D721Med (cell line): ENCODE measurements around the gene ADAMTSL1.

Source experiments
- DNase-seq: peaks from one replicate; pipeline ENCODE4 v3.0.0; 2011; ENCODE audit warnings: low spot score; ENCODE audit not compliant: insufficient read length
- FAIRE-seq: peaks from 2 replicates; lab custom pipeline; 2011; peaks lifted over from hg19 to GRCh38; lab: Jason Lieb, UNC
- TF ChIP-seq, protein P1 (sequence below): IDR thresholded peaks from 2 replicates; pipeline ENCODE4 v1.5.1; 2012; ENCODE audit warnings: mild to moderate bottlenecking, control low read depth; ENCODE audit not compliant: insufficient read depth; ENCODE audit errors: missing control alignments

Gene ADAMTSL1

GRCh38 chr9:18608371-18608770 is 134.4 kb downstream of the ADAMTSL1 start:
- TF ChIP-seq, protein P1, sequence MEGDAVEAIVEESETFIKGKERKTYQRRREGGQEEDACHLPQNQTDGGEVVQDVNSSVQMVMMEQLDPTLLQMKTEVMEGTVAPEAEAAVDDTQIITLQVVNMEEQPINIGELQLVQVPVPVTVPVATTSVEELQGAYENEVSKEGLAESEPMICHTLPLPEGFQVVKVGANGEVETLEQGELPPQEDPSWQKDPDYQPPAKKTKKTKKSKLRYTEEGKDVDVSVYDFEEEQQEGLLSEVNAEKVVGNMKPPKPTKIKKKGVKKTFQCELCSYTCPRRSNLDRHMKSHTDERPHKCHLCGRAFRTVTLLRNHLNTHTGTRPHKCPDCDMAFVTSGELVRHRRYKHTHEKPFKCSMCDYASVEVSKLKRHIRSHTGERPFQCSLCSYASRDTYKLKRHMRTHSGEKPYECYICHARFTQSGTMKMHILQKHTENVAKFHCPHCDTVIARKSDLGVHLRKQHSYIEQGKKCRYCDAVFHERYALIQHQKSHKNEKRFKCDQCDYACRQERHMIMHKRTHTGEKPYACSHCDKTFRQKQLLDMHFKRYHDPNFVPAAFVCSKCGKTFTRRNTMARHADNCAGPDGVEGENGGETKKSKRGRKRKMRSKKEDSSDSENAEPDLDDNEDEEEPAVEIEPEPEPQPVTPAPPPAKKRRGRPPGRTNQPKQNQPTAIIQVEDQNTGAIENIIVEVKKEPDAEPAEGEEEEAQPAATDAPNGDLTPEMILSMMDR, result no peak
- DNase-seq, result no peak
- FAIRE-seq, result no peak

DNA sequence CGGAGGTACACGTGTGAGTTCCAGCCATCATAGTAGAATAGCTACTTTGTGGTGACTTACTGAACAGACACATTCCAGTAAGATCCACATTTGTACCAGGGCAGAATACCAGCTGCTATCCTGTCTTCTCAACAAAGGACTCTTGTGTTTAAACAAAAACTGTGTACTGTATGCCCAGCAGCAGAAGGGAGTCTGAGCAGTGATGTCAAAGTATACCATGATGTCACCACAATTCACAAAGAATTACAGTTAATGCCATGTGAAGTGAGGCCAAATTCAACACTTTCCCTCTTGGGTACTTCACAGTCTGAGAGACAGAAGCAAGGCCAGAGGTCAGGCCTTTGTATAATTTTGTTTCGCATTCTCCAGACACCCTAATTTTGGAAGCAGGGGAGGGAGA is 137.0 kb downstream of the ADAMTSL1 start:
- TF ChIP-seq, protein P1, result no peak
- FAIRE-seq (no peak), DNase-seq (no peak)

GRCh38 chr9:18611971-18612370 is 138.0 kb downstream of the ADAMTSL1 start:
- DNase-seq (no peak), FAIRE-seq (no peak)
- TF ChIP-seq, protein P1, result no peak

GRCh38 chr9:18614116-18614515 is 140.2 kb downstream of the ADAMTSL1 start:
- DNase-seq, result no peak
- TF ChIP-seq, protein P1, result no peak
- no peak for FAIRE-seq

DNA sequence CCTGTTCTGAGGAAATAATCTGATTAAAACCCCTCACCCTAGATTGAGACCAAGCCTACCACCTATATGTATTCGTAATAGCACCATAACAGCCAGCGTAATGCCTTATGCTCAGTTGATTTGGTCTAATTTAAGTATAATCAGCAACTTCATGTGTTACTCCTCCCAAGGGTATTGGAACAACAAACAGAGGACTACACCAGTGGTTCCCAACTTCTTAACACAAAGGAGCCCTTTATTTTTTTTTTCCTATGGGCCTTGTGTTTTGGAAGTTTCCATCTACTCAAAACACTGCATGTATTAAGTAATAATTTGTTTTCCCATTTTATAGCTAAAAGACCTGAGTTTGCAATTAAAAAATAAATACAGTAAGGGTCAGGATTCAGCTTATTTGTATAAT is 140.7 kb downstream of the ADAMTSL1 start:
- TF ChIP-seq, protein P1, result no peak
- no peak for FAIRE-seq
- DNase-seq, result no peak

DNA sequence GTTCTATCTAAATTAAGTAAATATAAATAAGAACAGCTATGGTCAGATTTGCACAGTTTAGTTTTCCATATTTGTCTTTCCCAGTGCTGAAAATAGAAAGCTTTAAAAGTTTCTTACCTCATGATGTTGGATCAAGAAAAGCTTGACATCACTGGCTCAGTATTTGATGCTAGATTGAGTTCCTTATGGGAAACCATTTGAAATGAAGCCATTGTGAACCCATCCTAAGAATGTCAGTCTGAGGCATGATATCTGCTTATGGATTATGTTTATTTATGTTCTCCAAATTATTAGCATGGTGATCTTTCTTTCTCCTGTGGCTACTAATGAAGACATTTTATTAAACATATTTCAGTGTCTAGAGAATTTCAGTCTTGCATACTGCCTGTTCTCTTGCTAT is 143.0 kb downstream of the ADAMTSL1 start:
- TF ChIP-seq, protein P1, result no peak
- DNase-seq, result no peak

GRCh38 chr9:18617759-18618158 is 143.8 kb downstream of the ADAMTSL1 start:
- TF ChIP-seq, protein P1, result no peak
- FAIRE-seq (no peak), DNase-seq (no peak)

More for the DNA sequence above, 143.0 kb downstream of the ADAMTSL1 start:
- FAIRE-seq, result no peak
